IPS-18a (cell line): ENCODE measurements around the gene GSN.
A peak's percentile ranks its signal among the peaks of the same experiment; 100 is the strongest.

Experiments
- H3K27ac ChIP-seq: one replicate; pipeline ENCODE4 v1.5.1; 2013; ENCODE audit warnings: low read length
- H3K27me3 ChIP-seq: one replicate; pipeline ENCODE4 v1.6.1; 2013; ENCODE audit warnings: mild to moderate bottlenecking, low read length; ENCODE audit not compliant: control insufficient read depth, insufficient read depth
- H3K36me3 ChIP-seq: one replicate; pipeline ENCODE4 v1.6.1; 2013; ENCODE audit warnings: low read depth, low read length; ENCODE audit not compliant: control insufficient read depth
- H3K4me1 ChIP-seq: one replicate; pipeline ENCODE4 v1.6.1; 2013; ENCODE audit warnings: low read depth, low read length; ENCODE audit not compliant: control insufficient read depth
- H3K4me3 ChIP-seq: one replicate; pipeline ENCODE4 v1.5.1; 2013; ENCODE audit warnings: low read length
- H3K9ac ChIP-seq: one replicate; pipeline ENCODE4 v1.6.1; 2013; ENCODE audit warnings: mild to moderate bottlenecking, low read length, moderate library complexity
- H3K9me3 ChIP-seq: one replicate; pipeline ENCODE4 v1.6.1; 2013; ENCODE audit warnings: low read depth, low read length; ENCODE audit not compliant: control insufficient read depth

The GSN gene

DNA sequence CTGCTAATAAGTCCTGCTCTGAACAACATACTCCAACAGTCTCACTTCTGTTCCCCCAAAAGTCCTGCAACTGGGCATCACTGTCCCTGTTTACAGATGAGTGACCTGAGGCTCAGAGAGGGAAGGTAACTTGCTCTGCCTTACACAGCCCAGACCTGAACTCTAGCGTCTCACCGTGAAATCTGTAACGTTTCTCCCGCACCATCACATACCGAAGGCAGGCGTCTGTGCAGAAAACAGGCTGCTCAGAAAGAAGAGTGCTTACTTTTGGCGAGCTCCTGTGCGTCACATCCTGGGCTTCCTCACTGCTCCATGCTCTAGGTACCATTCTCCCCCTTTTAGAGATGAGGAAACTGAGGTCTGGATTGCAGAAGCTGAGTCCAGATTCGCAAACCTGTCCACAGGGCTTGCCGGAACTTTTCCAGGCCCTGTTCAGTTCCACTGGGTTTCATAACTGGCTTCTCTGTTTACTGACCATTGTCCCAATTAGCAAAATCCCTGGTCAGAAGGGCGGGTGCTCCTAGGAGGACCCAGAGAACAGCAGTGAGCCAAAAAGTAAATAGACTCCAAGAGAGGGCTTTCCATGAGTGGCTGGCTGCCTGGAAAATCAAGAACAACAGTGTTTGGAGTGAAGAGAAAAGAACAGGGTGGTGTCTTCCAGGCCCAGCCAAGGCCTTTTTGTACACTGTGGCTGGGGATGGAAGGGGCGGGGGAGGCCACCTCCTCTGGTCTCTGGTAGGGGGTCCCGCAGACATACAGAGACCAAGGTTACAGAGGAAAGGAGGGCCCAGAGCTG lies 27.1 kb downstream of the GSN start:
- Histone ChIP-seq H3K4me3 (no peak overlapping the region), H3K9ac (no peak overlapping the region), H3K27me3 (peaks cover 5% of the 10 kb centered on the region), H3K4me1 (peaks cover 19% of the 10 kb centered on the region), H3K36me3 (no peaks in the 10 kb centered on the region), H3K27ac (no peak overlapping the region), H3K9me3 (no peaks in the 10 kb centered on the region)

DNA sequence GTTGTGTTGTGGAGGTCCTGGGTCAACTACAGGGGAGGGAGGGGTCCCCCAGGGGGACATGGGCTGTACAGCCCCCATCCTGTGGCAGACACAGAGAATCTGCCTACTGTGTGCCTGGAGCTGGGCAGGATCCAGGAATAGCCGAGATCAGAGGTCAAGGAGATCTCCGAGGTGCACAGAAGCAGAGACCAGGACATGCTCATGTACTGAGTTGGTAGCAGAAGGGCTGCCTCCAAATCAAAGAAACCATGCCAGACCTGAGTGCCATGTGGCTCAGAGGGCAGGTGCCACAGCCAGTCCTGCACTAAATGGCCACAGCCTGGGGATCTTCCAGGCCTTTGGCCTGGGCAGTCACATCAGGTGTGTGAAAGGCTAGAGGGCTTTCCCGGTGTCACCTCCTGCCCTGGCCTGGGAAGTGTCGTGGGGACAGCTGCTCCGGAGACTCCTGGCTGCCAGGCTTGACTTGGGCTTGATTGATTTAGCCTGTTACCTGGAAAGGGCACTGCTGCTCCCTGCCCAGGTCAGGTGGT lies 27.8 kb downstream of the GSN start:
- Histone ChIP-seq H3K4me3 (no peak overlapping the region), H3K4me1 (peaks cover 22% of the 10 kb centered on the region), H3K9ac (no peak overlapping the region), H3K9me3 (no peaks in the 10 kb centered on the region), H3K27me3 (peaks cover 9% of the 10 kb centered on the region), H3K27ac (no peak overlapping the region), H3K36me3 (no peaks in the 10 kb centered on the region)

DNA sequence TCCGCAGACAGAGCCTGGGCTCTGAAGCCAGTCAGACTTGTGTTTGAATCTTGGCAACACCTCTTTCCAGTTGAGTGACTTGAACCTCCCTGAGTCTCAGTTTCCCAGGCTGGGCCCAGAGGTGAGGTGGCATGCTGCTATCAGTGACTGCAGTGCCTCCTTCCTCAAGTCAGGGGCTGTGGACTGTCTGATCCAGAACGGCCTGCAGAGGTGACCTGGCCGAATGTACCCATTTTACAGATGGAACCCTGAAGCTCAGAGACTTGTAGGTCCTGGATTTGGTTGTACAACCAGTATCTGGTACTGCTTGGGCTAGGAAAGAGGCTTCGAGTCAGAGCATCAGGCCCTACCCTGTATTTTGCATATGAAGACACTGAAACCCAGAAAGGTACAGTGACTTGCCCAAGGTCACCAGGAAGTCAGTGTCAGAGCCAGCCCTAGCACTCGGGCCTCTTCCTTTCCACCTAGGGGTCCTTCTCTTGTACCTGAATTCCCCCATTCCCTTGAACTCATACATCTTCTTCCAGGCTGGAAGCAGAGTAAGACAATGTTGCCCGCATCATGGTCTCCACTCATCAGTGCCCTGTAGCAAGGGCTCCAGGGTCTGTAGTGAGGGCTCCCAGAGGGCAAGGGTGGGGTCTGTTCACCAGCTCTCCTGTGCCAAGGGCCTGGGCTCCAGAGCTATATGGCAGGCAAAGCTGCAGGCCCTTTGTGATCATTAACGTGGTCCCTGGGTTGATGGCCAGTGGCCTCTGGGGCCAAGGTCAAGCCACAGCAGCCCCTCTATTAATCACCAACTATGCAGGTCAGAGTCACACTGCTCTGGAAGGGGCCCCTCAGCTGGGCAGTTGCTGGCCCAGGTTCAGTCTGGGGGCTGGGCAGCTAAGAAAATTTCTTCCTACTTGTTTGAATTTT lies 28.5 kb downstream of the GSN start:
- Histone ChIP-seq H3K36me3 (no peaks in the 10 kb centered on the region), H3K27ac (no peak overlapping the region), H3K4me1 (peaks cover 22% of the 10 kb centered on the region), H3K9me3 (no peaks in the 10 kb centered on the region), H3K27me3 (peaks cover 15% of the 10 kb centered on the region), H3K4me3 (no peak overlapping the region), H3K9ac (no peak overlapping the region)

DNA sequence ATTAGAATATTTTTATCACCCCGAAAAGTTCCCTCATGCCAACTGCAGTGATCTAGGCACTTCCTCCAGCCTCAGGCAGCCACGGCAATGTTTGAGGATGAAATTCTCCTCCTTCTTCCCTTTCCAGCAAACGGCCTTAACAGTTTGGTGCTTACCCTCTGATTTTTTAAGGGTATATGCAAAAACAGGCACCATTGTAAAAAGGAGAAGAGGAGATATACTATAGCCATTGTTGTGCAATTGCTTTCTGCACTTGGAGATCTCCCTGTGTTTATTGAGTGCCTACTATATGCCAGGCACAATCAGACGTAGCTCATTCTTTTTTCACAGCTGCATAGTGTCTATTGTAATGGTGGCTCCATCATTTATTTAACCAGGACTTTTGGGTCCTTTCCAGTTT lies 29.4 kb downstream of the GSN start:
- no peak overlapping the region for H3K9ac ChIP-seq
- no peaks in the 10 kb centered on the region for H3K9me3 ChIP-seq
- H3K27ac ChIP-seq = no peak overlapping the region
- H3K27me3 ChIP-seq = peaks cover 15% of the 10 kb centered on the region
- H3K4me3 ChIP-seq = no peak overlapping the region
- no peaks in the 10 kb centered on the region for H3K36me3 ChIP-seq
- peaks cover 22% of the 10 kb centered on the region for H3K4me1 ChIP-seq

DNA sequence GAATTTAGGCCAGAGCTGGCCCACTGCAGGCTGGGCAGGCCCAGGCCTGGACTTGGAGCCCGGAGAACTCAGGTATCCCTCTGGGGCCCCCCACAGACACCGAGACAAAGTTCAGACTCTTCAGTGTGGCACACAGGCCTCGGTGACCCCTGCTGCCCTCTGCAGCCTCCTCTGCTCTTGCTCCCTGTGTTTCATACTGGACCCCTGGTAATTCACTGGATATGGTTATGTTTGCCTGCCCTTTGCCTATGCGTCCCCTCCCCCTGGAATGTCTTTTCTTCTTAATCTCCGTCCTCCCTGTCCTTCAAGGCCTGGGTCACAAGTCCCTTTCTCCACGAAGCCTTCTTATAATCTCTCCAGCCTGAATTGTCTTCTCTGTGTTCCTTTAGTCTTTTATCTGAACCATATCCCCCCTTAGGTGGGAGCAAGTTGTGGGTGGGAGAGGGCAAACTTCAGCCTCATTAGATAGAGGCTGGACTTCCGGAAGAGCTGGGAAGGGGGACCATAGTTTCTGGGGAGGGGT lies 30.1 kb downstream of the GSN start:
- Histone ChIP-seq H3K9ac (no peak overlapping the region), H3K27ac (no peak overlapping the region), H3K27me3 (peaks cover 15% of the 10 kb centered on the region), H3K36me3 (no peaks in the 10 kb centered on the region), H3K4me1 (peaks cover 22% of the 10 kb centered on the region), H3K9me3 (no peaks in the 10 kb centered on the region), H3K4me3 (no peak overlapping the region)

DNA sequence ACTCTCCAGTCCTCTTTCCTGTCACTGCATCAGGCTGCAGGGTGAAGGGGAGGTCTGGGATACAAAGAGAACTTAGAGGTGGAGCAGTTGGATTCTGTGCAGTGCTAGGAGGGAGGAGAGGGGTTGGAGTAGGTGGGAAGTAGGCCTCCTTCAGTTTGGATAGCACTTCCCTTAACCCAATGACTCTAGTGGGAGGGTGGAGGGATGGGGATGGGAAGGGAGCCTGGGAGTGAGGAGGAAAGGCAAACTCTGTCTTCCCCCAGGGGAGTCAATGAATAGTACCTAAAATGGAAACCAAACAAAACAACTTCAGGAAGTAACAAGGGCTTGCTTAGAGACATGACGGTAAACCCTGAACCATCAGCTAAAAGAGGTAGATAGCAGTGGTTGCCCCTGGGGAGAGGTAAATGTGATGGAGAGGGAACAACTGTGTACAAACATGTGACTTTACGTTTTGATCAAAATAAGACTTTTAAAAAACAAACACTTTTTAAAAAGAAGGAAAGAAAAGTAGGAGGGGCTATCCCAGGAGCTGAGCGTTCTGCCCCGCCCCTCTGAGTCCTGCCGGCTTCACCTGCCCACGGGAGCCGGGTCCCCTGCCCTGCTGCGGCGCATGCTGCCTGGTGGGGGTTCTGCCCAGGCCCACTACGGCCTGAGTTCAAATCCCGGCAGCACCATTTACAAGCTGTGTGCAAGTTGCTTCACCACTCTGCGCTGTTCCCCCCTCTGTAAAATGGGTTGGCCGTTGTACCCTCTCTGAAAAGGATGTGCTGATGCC lies 30.9 kb downstream of the GSN start:
- Histone ChIP-seq H3K9ac (no peak overlapping the region), H3K9me3 (no peaks in the 10 kb centered on the region), H3K4me1 (peaks cover 22% of the 10 kb centered on the region), H3K36me3 (no peaks in the 10 kb centered on the region), H3K4me3 (peak overlapping the region; percentile 43), H3K27me3 (peaks cover 15% of the 10 kb centered on the region), H3K27ac (no peak overlapping the region)

DNA sequence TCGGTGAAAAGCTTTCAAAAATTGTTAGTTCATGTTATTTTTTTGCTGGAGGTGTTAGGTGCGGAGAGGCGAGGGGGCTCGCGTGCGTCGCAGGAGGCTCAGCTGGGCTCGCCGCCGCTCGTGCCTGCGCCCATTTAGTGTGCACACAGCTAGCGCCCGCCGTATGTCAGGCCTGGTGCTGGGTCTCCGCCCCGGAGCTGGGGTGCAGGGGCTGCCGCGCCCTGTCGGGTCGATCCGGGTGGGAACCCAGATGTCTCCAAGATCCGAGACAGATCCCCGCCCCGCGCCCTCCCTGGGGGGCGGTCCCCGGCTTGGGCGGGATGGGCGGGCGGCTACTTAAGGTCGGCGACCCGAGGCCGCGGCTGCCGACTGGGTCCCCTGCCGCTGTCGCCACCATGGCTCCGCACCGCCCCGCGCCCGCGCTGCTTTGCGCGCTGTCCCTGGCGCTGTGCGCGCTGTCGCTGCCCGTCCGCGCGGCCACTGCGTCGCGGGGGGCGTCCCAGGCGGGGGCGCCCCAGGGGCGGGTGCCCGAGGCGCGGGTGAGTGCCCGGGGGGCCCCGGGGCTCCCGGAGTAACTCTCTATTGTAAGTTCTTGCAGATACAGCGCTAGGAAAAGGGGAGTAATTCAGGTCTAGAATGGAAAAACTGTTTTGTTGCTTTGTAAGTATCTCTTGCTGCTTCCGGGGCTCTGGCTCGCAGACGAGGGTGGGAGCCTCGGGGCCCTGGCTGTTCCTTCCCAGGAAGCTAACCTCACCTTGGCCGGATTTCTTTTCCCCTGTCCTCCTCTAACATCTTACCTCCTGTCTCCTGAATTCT lies 31.7 kb downstream of the GSN start:
- Histone ChIP-seq H3K36me3 (no peaks in the 10 kb centered on the region), H3K4me3 (peak overlapping the region; percentile 55), H3K27me3 (peaks cover 15% of the 10 kb centered on the region), H3K9me3 (no peaks in the 10 kb centered on the region), H3K4me1 (peaks cover 22% of the 10 kb centered on the region), H3K9ac (peak overlapping the region; percentile 21), H3K27ac (no peak overlapping the region)

DNA sequence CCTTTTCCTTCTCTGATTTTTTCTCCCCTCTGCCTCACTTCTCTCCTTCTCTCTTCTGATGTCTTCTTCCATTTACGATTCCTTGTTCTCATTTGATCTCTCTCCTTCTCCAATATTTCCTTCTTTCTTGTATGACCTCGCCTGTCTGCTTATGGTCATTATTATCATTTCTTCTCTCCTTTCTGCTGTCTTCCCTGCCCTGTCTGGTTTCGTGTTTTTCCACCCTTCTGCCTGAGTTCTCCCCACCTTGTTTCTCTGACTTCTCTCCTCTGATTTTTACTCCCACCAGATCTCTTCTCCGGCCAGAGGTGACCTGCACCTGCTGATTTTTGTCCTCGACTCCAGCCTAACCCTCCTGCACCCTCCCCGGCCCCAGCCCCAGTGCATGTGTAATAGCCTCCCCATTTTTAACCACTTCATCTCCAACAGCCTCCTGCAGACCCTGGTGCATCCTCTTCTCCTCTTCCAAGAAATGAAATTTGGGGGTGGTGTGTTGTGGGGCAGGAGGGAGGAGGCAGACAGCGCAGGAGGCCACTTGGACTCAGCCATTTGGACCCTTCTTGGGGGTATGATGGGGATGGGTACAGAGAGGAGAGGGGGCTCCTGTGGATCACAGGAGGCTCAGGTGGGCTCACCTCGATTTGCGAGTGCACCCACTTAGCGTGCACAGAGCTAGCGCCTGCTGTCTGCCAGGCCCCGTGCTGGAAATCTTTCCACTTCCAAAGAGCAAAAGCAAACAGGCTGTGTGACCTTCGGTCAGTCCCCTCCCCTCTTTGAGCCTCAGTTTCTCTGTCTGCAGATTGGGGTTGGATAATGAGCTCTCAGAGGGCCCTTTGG lies 32.5 kb downstream of the GSN start:
- peaks cover 15% of the 10 kb centered on the region for H3K27me3 ChIP-seq
- H3K4me3 ChIP-seq = peak overlapping the region; percentile 55
- H3K4me1 ChIP-seq = peaks cover 22% of the 10 kb centered on the region
- no peak overlapping the region for H3K27ac ChIP-seq
- peak overlapping the region; percentile 21 for H3K9ac ChIP-seq
- no peaks in the 10 kb centered on the region for H3K36me3 ChIP-seq
- H3K9me3 ChIP-seq = no peaks in the 10 kb centered on the region

DNA sequence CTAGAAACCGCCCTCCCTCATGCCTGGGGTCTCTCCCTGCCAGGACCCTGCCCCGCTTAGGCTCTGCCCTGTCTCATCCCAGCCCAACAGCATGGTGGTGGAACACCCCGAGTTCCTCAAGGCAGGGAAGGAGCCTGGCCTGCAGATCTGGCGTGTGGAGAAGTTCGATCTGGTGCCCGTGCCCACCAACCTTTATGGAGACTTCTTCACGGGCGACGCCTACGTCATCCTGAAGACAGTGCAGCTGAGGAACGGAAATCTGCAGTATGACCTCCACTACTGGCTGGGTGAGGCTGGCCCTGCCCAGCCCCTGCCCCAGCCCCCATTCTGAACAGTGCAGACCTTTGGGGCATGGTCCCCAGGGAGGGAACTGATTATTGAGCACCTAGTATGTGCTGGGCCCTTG lies 33.9 kb downstream of the GSN start:
- Histone ChIP-seq H3K9ac (no peak overlapping the region), H3K36me3 (no peaks in the 10 kb centered on the region), H3K27ac (no peak overlapping the region), H3K4me1 (peaks cover 27% of the 10 kb centered on the region), H3K27me3 (peaks cover 15% of the 10 kb centered on the region), H3K4me3 (no peak overlapping the region), H3K9me3 (no peaks in the 10 kb centered on the region)

DNA sequence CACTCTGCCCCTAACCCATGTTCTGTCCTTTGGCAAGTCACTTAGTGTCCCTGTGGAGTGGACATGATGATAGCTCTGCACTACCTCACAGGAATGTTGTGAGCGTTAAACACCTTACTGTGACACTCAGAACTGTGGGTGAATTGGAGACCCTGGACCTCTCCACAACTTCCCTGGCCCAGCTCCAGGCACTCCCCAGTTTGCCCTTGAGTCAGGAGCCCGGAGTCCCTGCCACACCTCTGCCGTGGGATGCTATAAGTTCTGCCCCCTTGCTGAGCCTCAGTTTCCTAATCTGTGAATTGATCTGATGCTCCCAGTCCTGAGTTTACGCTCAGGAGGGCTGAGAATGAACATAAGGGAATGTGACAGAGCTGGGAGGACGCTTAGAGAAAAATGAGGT lies 34.4 kb downstream of the GSN start:
- H3K4me3 ChIP-seq = no peak overlapping the region
- peaks cover 27% of the 10 kb centered on the region for H3K4me1 ChIP-seq
- no peak overlapping the region for H3K9ac ChIP-seq
- H3K27me3 ChIP-seq = peaks cover 15% of the 10 kb centered on the region
- no peaks in the 10 kb centered on the region for H3K9me3 ChIP-seq
- no peak overlapping the region for H3K27ac ChIP-seq
- H3K36me3 ChIP-seq = no peaks in the 10 kb centered on the region
